A549 (cell line): Measurements from ENCODE around the gene RAP1A.

ENCODE experiments used
- EHF ChIP-seq: fragments of 250-450 bp; sonication (Bioruptor Pico); IDR thresholded peaks from 2 replicates; pipeline ENCODE4 v1.5.0; 2020; ENCODE audit warnings: mild to moderate bottlenecking
- HOXA7 ChIP-seq: fragments of 250-450 bp; sonication (Bioruptor Pico); IDR thresholded peaks from 2 replicates; pipeline ENCODE4 v1.5.0; 2020; ENCODE audit warnings: mild to moderate bottlenecking, moderate library complexity
- MAFK ChIP-seq: fragments of 450-650 bp; IDR thresholded peaks from 2 replicates; pipeline ENCODE4 v1.6.1; 2014; ENCODE audit not compliant: partially characterized antibody
- POLR2A ChIP-seq: IDR thresholded peaks from 2 replicates; pipeline ENCODE4 v1.6.1; 2012; ENCODE audit warnings: mild to moderate bottlenecking, low read length
- TF ChIP-seq, protein P1 (sequence below): fragments of >200 bp; sonication (Bioruptor Twin); formaldehyde crosslinking; IDR thresholded peaks from 3 replicates; pipeline ENCODE4 v1.5.1; 2016
- TF ChIP-seq, protein P2 (sequence below): IDR thresholded peaks from 2 replicates; pipeline ENCODE4 v1.6.1; 2012

DNA sequence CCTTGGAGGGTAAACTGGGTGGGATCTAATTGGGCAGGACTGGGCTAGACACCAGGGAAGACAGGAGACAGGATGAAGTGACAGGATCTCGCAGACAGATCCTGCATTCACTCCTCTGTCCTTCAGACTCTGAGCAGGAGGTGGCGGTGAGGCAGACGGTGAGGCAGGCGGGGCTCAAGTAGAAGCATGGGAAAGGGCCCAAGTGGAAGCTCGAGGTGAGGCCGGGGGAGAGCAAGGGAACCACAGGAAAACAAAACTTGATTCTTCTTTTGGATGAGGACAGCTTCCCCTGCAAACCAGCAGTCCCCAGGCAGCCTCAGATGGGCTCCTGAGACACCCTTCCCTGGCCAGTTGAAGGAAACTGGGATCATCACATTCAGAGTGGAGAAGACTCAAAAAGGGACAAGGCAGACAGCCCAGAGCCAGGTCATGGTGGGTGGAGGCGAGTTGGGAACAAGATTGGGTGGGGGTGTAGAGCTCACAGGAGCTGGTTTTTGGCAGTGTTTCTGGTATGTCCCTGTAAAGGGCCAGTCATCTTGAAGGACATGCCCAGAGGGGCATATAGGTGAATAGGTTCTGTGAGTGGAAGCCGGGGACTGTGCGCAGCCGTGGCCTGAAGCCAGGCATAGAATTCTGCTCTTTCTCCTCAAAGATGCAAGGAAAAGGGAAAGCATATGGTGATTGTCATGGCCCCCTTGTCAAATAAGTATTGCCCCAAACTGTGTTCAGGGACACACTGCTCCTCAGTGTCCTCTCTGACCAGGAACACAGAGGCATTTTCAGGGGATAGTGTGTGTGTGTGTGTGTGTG, 101.6 kb downstream of the RAP1A start:
- TF ChIP-seq HOXA7 (CRISPR knock-in tag) (no peak), POLR2A (no peak), EHF (CRISPR knock-in tag) (no peak), MAFK (no peak)
- TF ChIP-seq, protein P1, sequence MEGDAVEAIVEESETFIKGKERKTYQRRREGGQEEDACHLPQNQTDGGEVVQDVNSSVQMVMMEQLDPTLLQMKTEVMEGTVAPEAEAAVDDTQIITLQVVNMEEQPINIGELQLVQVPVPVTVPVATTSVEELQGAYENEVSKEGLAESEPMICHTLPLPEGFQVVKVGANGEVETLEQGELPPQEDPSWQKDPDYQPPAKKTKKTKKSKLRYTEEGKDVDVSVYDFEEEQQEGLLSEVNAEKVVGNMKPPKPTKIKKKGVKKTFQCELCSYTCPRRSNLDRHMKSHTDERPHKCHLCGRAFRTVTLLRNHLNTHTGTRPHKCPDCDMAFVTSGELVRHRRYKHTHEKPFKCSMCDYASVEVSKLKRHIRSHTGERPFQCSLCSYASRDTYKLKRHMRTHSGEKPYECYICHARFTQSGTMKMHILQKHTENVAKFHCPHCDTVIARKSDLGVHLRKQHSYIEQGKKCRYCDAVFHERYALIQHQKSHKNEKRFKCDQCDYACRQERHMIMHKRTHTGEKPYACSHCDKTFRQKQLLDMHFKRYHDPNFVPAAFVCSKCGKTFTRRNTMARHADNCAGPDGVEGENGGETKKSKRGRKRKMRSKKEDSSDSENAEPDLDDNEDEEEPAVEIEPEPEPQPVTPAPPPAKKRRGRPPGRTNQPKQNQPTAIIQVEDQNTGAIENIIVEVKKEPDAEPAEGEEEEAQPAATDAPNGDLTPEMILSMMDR, result no peak
- TF ChIP-seq, protein P2, sequence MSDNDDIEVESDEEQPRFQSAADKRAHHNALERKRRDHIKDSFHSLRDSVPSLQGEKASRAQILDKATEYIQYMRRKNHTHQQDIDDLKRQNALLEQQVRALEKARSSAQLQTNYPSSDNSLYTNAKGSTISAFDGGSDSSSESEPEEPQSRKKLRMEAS, result no peak
